IMR-90 (cell line): ENCODE results near the gene PIEZO2. TPM values are rescaled to one million over a fixed set of nuclear protein-coding genes. Genes with fewer than 3 reads are reported as not detected.
A peak's percentile ranks its signal among the peaks of the same experiment; 100 is the strongest.

Experiments
- ATAC-seq: fragments of 200-7000 bp; cut with Tn5 transposase; 2 replicates; pipeline ENCODE4 v1.9.1; 2020; ENCODE audit warnings: low read depth, mild to moderate bottlenecking, moderate library complexity
- BruUV-seq: library from RNA; stranded (reverse); fragments of 400-500 nt; replicated peaks from 2 replicates; lab custom pipeline; 2021; lab: Mats Ljungman, UMichigan
- CTCF ChIA-PET: fragments of 300-600 bp; formaldehyde crosslinking; extraction: SDS; loops from one replicate; lab custom pipeline; 2021; ENCODE audit warnings: antibody characterized with exemption; lab: Yijun Ruan, JAX
- POLR2A ChIA-PET: fragments of 300-600 bp; sonication (Branson Sonifier 250); formaldehyde crosslinking; loops from one replicate; lab custom pipeline; 2022; ENCODE audit warnings: antibody characterized with exemption; ENCODE audit not compliant: unreplicated experiment; lab: Charles Lee
- DNase-seq: peaks from one replicate; pipeline ENCODE4 v3.0.0; 2013
- H2AFZ ChIP-seq: replicated peaks from 2 replicates; pipeline ENCODE3; 2013; ENCODE audit warnings: low read length, mild to moderate bottlenecking; ENCODE audit not compliant: poor library complexity
- H2AK5ac ChIP-seq: 2 replicates; pipeline ENCODE4 v1.6.1; 2013; ENCODE audit warnings: low read depth, low read length, inconsistent platforms
- H2AK9ac ChIP-seq: replicated peaks from 2 replicates; pipeline ENCODE3; 2013; ENCODE audit warnings: mild to moderate bottlenecking, low read depth, low read length, moderate library complexity; ENCODE audit not compliant: poor library complexity
- H2BK120ac ChIP-seq: 2 replicates; pipeline ENCODE4 v1.6.1; 2013; ENCODE audit warnings: low read depth, low read length, inconsistent platforms
- H2BK15ac ChIP-seq: 3 replicates; pipeline ENCODE4 v1.6.1; 2013; ENCODE audit warnings: low read depth, low read length, inconsistent platforms
- H2BK20ac ChIP-seq: 2 replicates; pipeline ENCODE4 v1.6.1; 2013; ENCODE audit warnings: low read depth, mild to moderate bottlenecking, inconsistent platforms, low read length, moderate library complexity
- H2BK5ac ChIP-seq: 2 replicates; pipeline ENCODE4 v1.6.1; 2013; ENCODE audit warnings: mild to moderate bottlenecking, low read depth, low read length, inconsistent platforms; ENCODE audit not compliant: poor library complexity, severe bottlenecking
- H3K14ac ChIP-seq: replicated peaks from 2 replicates; pipeline ENCODE4 v1.6.1; 2013; ENCODE audit warnings: low read depth, low read length, inconsistent platforms
- H3K18ac ChIP-seq: 2 replicates; pipeline ENCODE4 v1.6.1; 2013; ENCODE audit warnings: low read depth, low read length, control low read depth
- H3K23ac ChIP-seq: 2 replicates; pipeline ENCODE4 v1.6.1; 2013; ENCODE audit warnings: low read depth, low read length, inconsistent platforms
- H3K27ac ChIP-seq: 2 replicates; pipeline ENCODE4 v1.5.1; 2013; ENCODE audit warnings: mild to moderate bottlenecking, control low read depth, low read length; ENCODE audit not compliant: insufficient read depth
- H3K27me3 ChIP-seq: 2 replicates; pipeline ENCODE4 v1.6.1; 2013; ENCODE audit warnings: low read length; ENCODE audit not compliant: control insufficient read depth, insufficient read depth
- H3K36me3 ChIP-seq: 2 replicates; pipeline ENCODE4 v1.6.1; 2013; ENCODE audit warnings: low read length, mixed read lengths; ENCODE audit not compliant: control insufficient read depth, insufficient read depth
- H3K4ac ChIP-seq: 2 replicates; pipeline ENCODE4 v1.6.1; 2013; ENCODE audit warnings: low read depth, low read length, inconsistent platforms
- H3K4me1 ChIP-seq: 2 replicates; pipeline ENCODE4 v1.6.1; 2013; ENCODE audit warnings: low read length, mixed read lengths; ENCODE audit not compliant: control insufficient read depth, insufficient read depth
- H3K4me2 ChIP-seq: 2 replicates; pipeline ENCODE4 v1.6.1; 2013; ENCODE audit warnings: low read depth, mild to moderate bottlenecking, control low read depth, low read length, moderate library complexity
- H3K4me3 ChIP-seq: 2 replicates; pipeline ENCODE4 v1.5.1; 2013; ENCODE audit warnings: low read depth, mild to moderate bottlenecking, control low read depth, low read length, moderate library complexity; ENCODE audit not compliant: insufficient read depth
- H3K56ac ChIP-seq: 2 replicates; pipeline ENCODE4 v1.6.1; 2013; ENCODE audit warnings: low read length, inconsistent platforms; ENCODE audit not compliant: insufficient read depth; ENCODE audit errors: extremely low read depth
- H3K79me1 ChIP-seq, 2 experiments: 2 replicates each; pipeline ENCODE4 v1.6.1; 2013; ENCODE audit warnings: low read length in 2 of 2, inconsistent platforms in 1 of 2, low read depth in 1 of 2
- H3K9ac ChIP-seq: 2 replicates; pipeline ENCODE4 v1.6.1; 2013; ENCODE audit warnings: low read depth, low read length, control low read depth
- H3K9me1 ChIP-seq: 2 replicates; pipeline ENCODE4 v1.6.1; 2013; ENCODE audit warnings: low read length, inconsistent platforms; ENCODE audit not compliant: insufficient read depth
- H3K9me3 ChIP-seq: 2 replicates; pipeline ENCODE4 v1.6.1; 2013; ENCODE audit warnings: low read length; ENCODE audit not compliant: control insufficient read depth, insufficient read depth
- H4K20me1 ChIP-seq: 2 replicates; pipeline ENCODE4 v1.6.1; 2013; ENCODE audit warnings: low read length, inconsistent platforms; ENCODE audit not compliant: insufficient read depth
- H4K5ac ChIP-seq: 2 replicates; pipeline ENCODE4 v1.6.1; 2013; ENCODE audit warnings: mild to moderate bottlenecking, low read depth, low read length, control low read depth
- H4K8ac ChIP-seq, 2 experiments: 2 replicates each; pipeline ENCODE4 v1.6.1; 2013; ENCODE audit warnings: low read depth in 2 of 2, low read length in 2 of 2, control low read depth in 1 of 2, inconsistent platforms in 1 of 2
- H4K91ac ChIP-seq: 2 replicates; pipeline ENCODE4 v1.6.1; 2013; ENCODE audit warnings: low read depth, low read length, inconsistent platforms; ENCODE audit not compliant: insufficient read depth
- BHLHE40 ChIP-seq: fragments of 150-350 bp; IDR thresholded peaks from 2 replicates; pipeline ENCODE4 v1.6.1; 2016; ENCODE audit warnings: mild to moderate bottlenecking, low read depth, low read length
- CEBPB ChIP-seq: IDR thresholded peaks from 2 replicates; pipeline ENCODE4 v1.6.1; 2012; ENCODE audit warnings: low read depth, low read length, improper control_type of control experiment
- CHD1 ChIP-seq: IDR thresholded peaks from 2 replicates; pipeline ENCODE4 v1.6.1; 2012; ENCODE audit warnings: low read depth, low read length, improper control_type of control experiment
- CTCF ChIP-seq: conservative IDR thresholded peaks from 2 replicates; pipeline ENCODE4 v1.5.1; 2012; ENCODE audit warnings: mild to moderate bottlenecking, low read depth, low read length, improper control_type of control experiment
- FOS ChIP-seq: fragments of 150-350 bp; IDR thresholded peaks from 2 replicates; pipeline ENCODE4 v1.6.1; 2016; ENCODE audit warnings: low read depth, low read length
- MAFK ChIP-seq: IDR thresholded peaks from 2 replicates; pipeline ENCODE4 v1.6.1; 2012; ENCODE audit warnings: low read depth, low read length, improper control_type of control experiment
- MAZ ChIP-seq: IDR thresholded peaks from 2 replicates; pipeline ENCODE4 v1.6.1; 2012; ENCODE audit warnings: low read depth, mild to moderate bottlenecking, low read length, improper control_type of control experiment, moderate library complexity, borderline replicate concordance
- MXI1 ChIP-seq: IDR thresholded peaks from 2 replicates; pipeline ENCODE4 v1.6.1; 2012; ENCODE audit warnings: low read depth, mild to moderate bottlenecking, low read length, moderate library complexity, borderline replicate concordance
- NFE2L2 ChIP-seq: fragments of 150-350 bp; IDR thresholded peaks from 2 replicates; pipeline ENCODE4 v1.6.1; 2016; ENCODE audit warnings: low read depth, mild to moderate bottlenecking, low read length
- POLR2A ChIP-seq: IDR thresholded peaks from 2 replicates; pipeline ENCODE4 v1.6.1; 2012; ENCODE audit warnings: mild to moderate bottlenecking, low read depth, low read length
- RAD21 ChIP-seq: IDR thresholded peaks from 2 replicates; pipeline ENCODE4 v1.6.1; 2012; ENCODE audit warnings: low read length, improper control_type of control experiment
- RCOR1 ChIP-seq: IDR thresholded peaks from 2 replicates; pipeline ENCODE4 v1.6.1; 2012; ENCODE audit warnings: mild to moderate bottlenecking, low read length, improper control_type of control experiment; ENCODE audit not compliant: insufficient replicate concordance
- RFX5 ChIP-seq: IDR thresholded peaks from 2 replicates; pipeline ENCODE4 v1.8.0; 2012; ENCODE audit warnings: low read depth, mild to moderate bottlenecking, low read length, moderate library complexity
- SMC3 ChIP-seq: fragments of 150-350 bp; IDR thresholded peaks from 2 replicates; pipeline ENCODE4 v1.6.1; 2016; ENCODE audit warnings: low read depth, mild to moderate bottlenecking, antibody characterized with exemption, low read length, moderate library complexity
- WGBS, 2 experiments: methylation state at CpG; one replicate each; pipeline versions ENCODE4 v1.1.5 to v1.1.7; 2013; ENCODE audit warnings: missing lambda C conversion rate in 2 of 2; ENCODE audit not compliant: insufficient read length in 1 of 2; ENCODE audit errors: extremely low coverage in 2 of 2; 5-methylcytosine and 5-hydroxymethylcytosine counted together
- dilution Hi-C: fragments of 300-500 bp; cut with HindIII; formaldehyde crosslinking; loops from one replicate; pipeline ENCODE4 v1.14.3; 2018; ENCODE audit warnings: low sequenced_read_pairs; ENCODE audit not compliant: unreplicated experiment
- in situ Hi-C: fragments of 300-500 bp; cut with MboI; formaldehyde crosslinking; loops from 3 replicates; pipeline ENCODE4 v1.14.3; 2019; ENCODE audit warnings: low sequenced_read_pairs, inconsistent platforms, mixed read lengths
- intact Hi-C: fragments of 100-400 bp; cut with micrococcal nuclease; formaldehyde crosslinking; loops from 2 replicates; pipeline ENCODE4 v1.10.0; 2022
- polyA plus RNA-seq, 3 experiments: library from polyadenylated mRNA; depleted of rRNA; stranded (reverse); fragments of >200 nt; gene quantifications; 2 replicates each; pipeline ENCODE4 v1.2.3, GENCODE V29; 2012; ENCODE audit warnings: low replicate concordance in 1 of 3
- total RNA-seq: library from RNA; depleted of rRNA; stranded (reverse); fragments of >200 nt; gene quantifications from 2 replicates; pipeline ENCODE4 v1.2.3, GENCODE V29; 2012
- TF ChIP-seq, protein P1 (sequence below): fragments of 150-350 bp; IDR thresholded peaks from 2 replicates; pipeline ENCODE4 v1.6.1; 2017; ENCODE audit warnings: mild to moderate bottlenecking, antibody characterized with exemption, low read length, low read depth
- TF ChIP-seq, protein P2 (sequence below): fragments of 150-350 bp; IDR thresholded peaks from 2 replicates; pipeline ENCODE4 v1.6.1; 2016; ENCODE audit warnings: low read depth, mild to moderate bottlenecking, low read length, moderate library complexity, borderline replicate concordance

The PIEZO2 gene
- total and polyA plus RNA-seq, 2 of the 4 experiments (the other 2 are of a cell fraction): 2.4 to 4.1 TPM

- Histone ChIP-seq H3K4me2 (no peak overlapping the region), H2BK120ac (peak overlapping the region; percentile 75; the same call in 1 of the 2 replicates), H3K9me1 (peaks cover 3% of the 10 kb centered on the region; the same call in 1 of the 2 replicates), H4K8ac (peak overlapping the region in 1 of 2 experiments; percentile 46; a peak in 1 of 4 replicates), H2AK9ac (no peak overlapping the region), H3K18ac (no peak overlapping the region), H3K56ac (no peak overlapping the region), H3K4me3 (no peak overlapping the region), H2BK15ac (peak overlapping the region; percentile 25; the same call in 1 of the 3 replicates), H3K27ac (no peak overlapping the region), H3K79me1 (no peaks in the 10 kb centered on the region), H2AK5ac (no peak overlapping the region), H2AFZ (no peak overlapping the region), H3K9ac (no peak overlapping the region), H2BK5ac (no peak overlapping the region), H3K9me3 (no peaks in the 10 kb centered on the region), H3K23ac (no peak overlapping the region), H3K14ac (0 out of 2 replicates have a peak overlapping the region, but pooled peaks have one; percentile 40), H3K36me3 (no peaks in the 10 kb centered on the region), H2BK20ac (peak overlapping the region; percentile 74), H3K27me3 (no peaks in the 10 kb centered on the region), H3K4ac (peak overlapping the region; percentile 62; the same call in 1 of the 2 replicates), H4K20me1 (no peaks in the 10 kb centered on the region), H4K5ac (no peak overlapping the region), H3K4me1 (peaks cover 20% of the 10 kb centered on the region), H4K91ac (0 out of 2 replicates have a peak overlapping the region, but pooled peaks have one; percentile 15)
- ATAC-seq (no peak), DNase-seq (no peak)
- CTCF ChIA-PET: no interaction called here
- TF ChIP-seq POLR2A: no peak
- TF ChIP-seq, protein P1, sequence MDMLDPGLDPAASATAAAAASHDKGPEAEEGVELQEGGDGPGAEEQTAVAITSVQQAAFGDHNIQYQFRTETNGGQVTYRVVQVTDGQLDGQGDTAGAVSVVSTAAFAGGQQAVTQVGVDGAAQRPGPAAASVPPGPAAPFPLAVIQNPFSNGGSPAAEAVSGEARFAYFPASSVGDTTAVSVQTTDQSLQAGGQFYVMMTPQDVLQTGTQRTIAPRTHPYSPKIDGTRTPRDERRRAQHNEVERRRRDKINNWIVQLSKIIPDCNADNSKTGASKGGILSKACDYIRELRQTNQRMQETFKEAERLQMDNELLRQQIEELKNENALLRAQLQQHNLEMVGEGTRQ: no peak
- TF ChIP-seq RCOR1: no peak
- TF ChIP-seq FOS: no peak
- no peak for TF ChIP-seq CTCF
- TF ChIP-seq MAZ: no peak
- no peak for TF ChIP-seq BHLHE40
- TF ChIP-seq, protein P2, sequence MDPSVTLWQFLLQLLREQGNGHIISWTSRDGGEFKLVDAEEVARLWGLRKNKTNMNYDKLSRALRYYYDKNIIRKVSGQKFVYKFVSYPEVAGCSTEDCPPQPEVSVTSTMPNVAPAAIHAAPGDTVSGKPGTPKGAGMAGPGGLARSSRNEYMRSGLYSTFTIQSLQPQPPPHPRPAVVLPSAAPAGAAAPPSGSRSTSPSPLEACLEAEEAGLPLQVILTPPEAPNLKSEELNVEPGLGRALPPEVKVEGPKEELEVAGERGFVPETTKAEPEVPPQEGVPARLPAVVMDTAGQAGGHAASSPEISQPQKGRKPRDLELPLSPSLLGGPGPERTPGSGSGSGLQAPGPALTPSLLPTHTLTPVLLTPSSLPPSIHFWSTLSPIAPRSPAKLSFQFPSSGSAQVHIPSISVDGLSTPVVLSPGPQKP: no peak
- TF ChIP-seq RAD21: no peak
- no peak for TF ChIP-seq SMC3
- TF ChIP-seq CHD1: no peak
- no peak for TF ChIP-seq MAFK
- TF ChIP-seq NFE2L2: no peak
- no peak for TF ChIP-seq RFX5
- no peak for TF ChIP-seq CEBPB
- no peak for TF ChIP-seq MXI1
- POLR2A ChIA-PET: no interaction called here
- in situ Hi-C loops: no loop called here
- dilution Hi-C loops: no loop called here
- intact Hi-C loops: no loop called here
- no CpG with 5 or more reads among the region's 2 CpGs for WGBS, 2 experiments
- no TSS peak for BruUV-seq
Observed at GRCh38 chr18:10930076-10930475, 219.3 kb downstream of the PIEZO2 start.
